HL-60 (cell line): Measurements from ENCODE around the gene RAB28.

Experiments
- DNase-seq, 2 experiments: peaks; one replicate each; pipeline ENCODE4 v3.0.0-alpha.2; 2010 to 2020; ENCODE audit warnings: low read depth in 1 of 2, low spot score in 1 of 2
- H3K27ac ChIP-seq: fragments of 250-450 bp; sonication (Bioruptor Pico); replicated peaks from 2 replicates; pipeline ENCODE4 v1.5.1; 2020; ENCODE audit warnings: mild to moderate bottlenecking, moderate library complexity
- H3K27me3 ChIP-seq: fragments of 250-450 bp; sonication (Bioruptor Pico); 2 replicates; pipeline ENCODE4 v1.5.1; 2021; ENCODE audit warnings: mild to moderate bottlenecking, moderate library complexity; ENCODE audit not compliant: insufficient read depth, poor library complexity, severe bottlenecking
- H3K4me3 ChIP-seq: replicated peaks from 2 replicates; pipeline ENCODE4 v1.5.1; 2011; ENCODE audit warnings: mild to moderate bottlenecking, control low read depth, low read length; ENCODE audit not compliant: insufficient read depth
- CTCF ChIP-seq: IDR thresholded peaks from one replicate; pipeline ENCODE4 v1.5.1; 2011; ENCODE audit warnings: low read length, control low read depth, inconsistent platforms; ENCODE audit not compliant: insufficient read depth
- GABPA ChIP-seq: IDR thresholded peaks from 2 replicates; pipeline ENCODE4 v1.6.1; 2012; ENCODE audit warnings: low read depth
- POLR2AphosphoS5 ChIP-seq: IDR thresholded peaks from 2 replicates; pipeline ENCODE4 v1.6.1; 2012; ENCODE audit warnings: low read depth
- REST ChIP-seq: IDR thresholded peaks from 2 replicates; pipeline ENCODE4 v1.6.1; 2012; ENCODE audit warnings: low read depth; ENCODE audit not compliant: insufficient replicate concordance
- SPI1 ChIP-seq: IDR thresholded peaks from 2 replicates; pipeline ENCODE4 v1.6.1; 2012; ENCODE audit warnings: low read depth, mild to moderate bottlenecking, borderline replicate concordance

Gene RAB28

GRCh38 chr4:13478131-13478530, 6.0 kb downstream of the RAB28 start:
- no peak for DNase-seq
- no peak for TF ChIP-seq CTCF
- TF ChIP-seq REST: no peak
- no peak for TF ChIP-seq GABPA
- no peak for TF ChIP-seq SPI1
- TF ChIP-seq POLR2AphosphoS5: no peak
- Histone ChIP-seq H3K27me3 (no peaks in the 10 kb centered on the region), H3K27ac (no peak overlapping the region), H3K4me3 (no peak overlapping the region)

- Histone ChIP-seq H3K4me3 (no peak overlapping the region), H3K27me3 (no peaks in the 10 kb centered on the region), H3K27ac (no peak overlapping the region)
- TF ChIP-seq SPI1 (no peak), CTCF (no peak), REST (no peak), GABPA (no peak), POLR2AphosphoS5 (no peak)
- no peak for DNase-seq
These were observed 7.2 kb downstream of the RAB28 start for GRCh38 chr4:13476915-13477314.

- no peak for DNase-seq
- no peak for TF ChIP-seq SPI1
- TF ChIP-seq CTCF: no peak
- no peak for TF ChIP-seq POLR2AphosphoS5
- TF ChIP-seq GABPA: no peak
- TF ChIP-seq REST: no peak
- Histone ChIP-seq H3K27ac (no peak overlapping the region), H3K4me3 (no peak overlapping the region), H3K27me3 (no peaks in the 10 kb centered on the region)
These were observed 8.0 kb downstream of the RAB28 start for GRCh38 chr4:13476152-13476551.
